Activated gamma-delta T cell treated with Interleukin-2 at 50 U/mL for 16 hours (primary cell): ENCODE results near the gene DNAL1.
A peak's percentile ranks its signal among the peaks of the same experiment; 100 is the strongest.

Experiments used
- DNase-seq: peaks from one replicate; pipeline ENCODE4 v3.0.0-alpha.2; 2020

Gene DNAL1

DNA sequence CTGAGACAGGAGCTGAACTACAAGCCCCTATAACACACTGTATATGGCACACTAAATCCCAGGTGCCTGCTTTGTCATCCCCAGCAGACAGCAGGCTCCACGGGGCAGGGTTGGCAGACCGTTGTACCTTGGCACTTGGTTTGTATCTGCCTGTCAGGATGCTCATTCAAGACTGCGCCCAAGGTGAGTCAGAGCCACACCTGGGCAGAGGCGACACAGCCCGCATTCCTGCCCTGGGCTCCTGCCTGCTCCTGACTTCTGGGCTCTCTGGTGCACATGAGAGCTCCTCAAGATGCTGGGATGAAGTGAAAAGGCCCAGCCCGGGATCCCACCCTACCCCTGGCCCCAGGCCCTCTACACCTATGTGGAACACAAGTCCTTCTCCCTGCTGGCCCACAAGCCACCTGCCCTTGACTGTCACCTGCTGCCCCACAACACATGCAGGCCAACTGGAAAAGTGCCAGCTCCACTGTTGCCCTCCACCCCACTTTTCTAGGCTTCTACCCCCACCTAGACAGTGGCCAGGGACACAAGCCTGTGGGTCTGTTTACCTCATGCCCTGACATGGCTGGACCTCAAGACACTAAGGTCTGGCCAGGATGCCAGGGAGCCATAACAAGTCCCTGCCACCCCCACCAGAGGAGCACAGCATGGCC, 100.2 kb downstream of the DNAL1 start:
- DNase-seq: no peak

DNA sequence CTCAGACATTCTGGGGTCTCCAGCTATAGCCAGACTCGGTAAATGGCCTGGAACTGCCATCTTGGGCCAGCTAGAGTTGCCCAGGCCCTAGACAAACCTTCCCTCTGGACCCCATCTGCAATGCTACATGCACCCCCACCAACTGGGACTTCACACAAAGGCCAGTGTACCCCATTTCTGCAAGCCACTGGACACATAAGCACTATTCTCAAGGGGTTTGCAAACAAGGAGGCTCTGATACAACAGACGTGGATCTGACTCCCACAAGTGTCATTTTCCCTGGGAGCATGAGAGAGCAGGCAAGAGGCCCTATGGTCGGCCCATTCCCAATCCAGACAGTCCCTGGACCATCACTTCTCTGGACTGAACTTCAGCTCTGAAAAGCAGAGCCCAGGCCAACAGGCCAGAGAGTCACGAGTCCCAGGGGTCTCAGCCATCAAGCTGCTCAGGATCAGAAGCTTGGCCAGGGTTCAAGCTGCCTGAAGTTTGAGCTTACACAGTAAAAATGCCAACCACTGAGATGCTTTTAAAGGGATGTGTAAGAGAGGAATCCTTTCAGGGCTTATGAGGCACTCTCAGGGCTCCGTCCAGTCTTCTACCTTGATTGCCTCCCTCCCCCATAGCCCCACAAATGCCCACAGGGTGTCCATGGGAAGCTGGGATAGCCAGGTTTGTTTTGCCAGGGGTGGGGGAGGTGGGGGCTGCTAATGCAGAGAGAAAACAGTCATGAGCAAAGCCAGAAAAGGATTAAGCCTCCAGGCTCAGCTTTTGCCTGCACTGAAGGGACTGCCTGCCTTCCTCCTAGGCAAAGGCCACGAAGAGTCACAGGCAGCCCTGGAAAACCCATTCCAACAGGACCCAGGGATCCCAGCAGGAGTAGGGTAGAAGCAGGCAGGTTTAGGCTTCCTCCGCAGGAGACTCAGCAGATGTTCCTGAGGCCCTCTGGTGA, 101.1 kb downstream of the DNAL1 start:
- DNase-seq: no peak

DNA sequence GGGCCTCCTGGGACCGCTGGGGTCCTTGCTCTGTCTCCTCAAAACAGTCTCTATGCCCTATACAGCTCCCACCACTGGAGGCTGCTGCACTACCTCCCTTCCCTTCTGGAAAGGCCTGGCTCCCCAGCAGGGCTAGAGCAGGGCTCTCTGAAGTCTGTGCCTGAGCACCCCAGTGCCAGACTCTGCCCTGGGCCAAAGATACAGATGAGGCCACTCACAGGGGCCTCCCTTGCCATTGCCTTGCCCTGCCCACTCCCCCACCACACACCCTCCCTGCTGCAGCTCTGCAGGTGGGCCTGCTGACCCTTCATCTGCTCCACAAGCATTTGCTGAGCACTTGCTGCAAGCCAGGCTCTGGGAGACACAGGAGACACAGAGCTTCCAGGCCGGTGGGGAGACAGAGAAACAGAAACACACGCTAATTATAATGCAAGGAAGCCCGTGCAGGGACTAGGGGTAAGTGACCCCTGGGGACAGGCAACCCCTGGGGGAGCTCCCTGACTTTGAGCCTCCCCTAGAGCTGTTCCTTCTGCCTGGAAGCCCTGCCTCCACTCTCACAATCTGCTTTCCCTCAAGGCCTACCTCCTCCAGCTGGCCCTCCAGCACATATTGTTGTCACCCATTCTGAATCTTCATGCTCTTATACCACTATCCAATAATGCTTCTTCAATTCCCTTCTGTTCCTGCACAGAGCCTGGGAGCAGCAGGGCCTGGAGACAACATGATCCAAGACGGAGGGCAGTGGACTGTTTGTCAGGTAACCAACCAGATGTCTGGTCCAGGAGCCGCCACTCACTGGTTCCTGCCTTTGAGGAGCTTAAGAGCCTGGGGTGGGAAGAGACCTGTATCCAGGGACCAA, 102.0 kb downstream of the DNAL1 start:
- no peak for DNase-seq

DNA sequence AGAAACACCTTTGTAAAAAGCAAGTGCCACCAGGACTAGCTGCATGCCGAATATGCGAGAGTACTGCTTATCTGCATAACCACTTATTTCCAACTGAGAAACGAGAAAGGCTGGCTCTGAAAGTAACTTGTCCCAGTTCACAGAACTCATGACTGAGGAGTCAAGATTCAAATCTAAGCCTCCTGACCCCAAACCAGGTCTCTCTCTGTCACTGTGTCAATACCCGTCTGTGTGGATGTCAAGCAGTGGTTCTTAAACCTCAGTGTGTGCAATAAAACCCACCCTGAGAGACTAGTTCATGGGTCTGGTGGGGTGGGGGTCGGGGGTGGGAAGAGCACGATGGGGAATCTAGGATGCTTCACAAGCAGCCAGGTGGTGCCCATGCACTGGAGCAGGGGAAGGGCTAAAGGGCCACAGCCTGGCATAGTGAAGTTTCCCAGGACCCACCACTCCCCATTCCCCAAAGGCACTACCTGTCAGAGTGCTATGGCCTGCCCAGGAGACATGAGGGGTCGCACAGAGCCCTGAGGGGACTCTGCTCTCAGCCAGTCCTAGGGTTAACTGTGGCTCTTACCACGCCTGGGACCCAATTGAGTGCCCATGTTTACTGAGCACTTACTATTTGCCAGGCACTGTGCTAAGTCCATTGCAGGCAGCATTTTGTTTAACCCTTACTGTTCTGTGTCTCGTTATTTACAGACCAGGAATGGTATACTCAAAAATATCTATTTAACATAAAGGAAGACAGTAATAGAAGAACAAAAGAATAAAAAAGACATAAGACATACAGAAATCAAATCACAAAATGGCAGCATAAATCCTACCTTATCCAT, 102.8 kb downstream of the DNAL1 start:
- no peak for DNase-seq

DNA sequence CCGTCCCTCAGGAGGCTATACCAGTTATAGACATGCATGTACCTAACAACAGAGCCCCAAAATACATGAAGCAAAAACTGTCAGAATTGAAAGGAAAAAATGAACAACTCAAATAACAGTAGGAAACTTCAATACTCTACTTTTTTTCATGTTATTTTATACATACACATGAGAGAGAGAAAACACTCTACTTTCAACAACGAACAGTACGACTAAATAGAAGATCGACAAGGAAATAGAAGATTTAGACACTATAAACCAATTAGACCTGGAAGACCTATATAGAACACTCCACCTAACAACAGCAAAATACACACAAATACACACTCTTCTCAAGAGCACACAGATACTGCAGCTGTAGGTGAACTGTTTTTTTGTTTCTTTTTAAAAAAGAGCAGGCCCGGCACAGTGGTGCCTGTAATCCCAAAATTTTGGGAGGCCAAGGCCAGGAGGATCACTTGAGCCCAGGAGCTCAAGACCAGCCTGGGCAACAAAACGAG, 104.1 kb downstream of the DNAL1 start:
- no peak for DNase-seq

DNA sequence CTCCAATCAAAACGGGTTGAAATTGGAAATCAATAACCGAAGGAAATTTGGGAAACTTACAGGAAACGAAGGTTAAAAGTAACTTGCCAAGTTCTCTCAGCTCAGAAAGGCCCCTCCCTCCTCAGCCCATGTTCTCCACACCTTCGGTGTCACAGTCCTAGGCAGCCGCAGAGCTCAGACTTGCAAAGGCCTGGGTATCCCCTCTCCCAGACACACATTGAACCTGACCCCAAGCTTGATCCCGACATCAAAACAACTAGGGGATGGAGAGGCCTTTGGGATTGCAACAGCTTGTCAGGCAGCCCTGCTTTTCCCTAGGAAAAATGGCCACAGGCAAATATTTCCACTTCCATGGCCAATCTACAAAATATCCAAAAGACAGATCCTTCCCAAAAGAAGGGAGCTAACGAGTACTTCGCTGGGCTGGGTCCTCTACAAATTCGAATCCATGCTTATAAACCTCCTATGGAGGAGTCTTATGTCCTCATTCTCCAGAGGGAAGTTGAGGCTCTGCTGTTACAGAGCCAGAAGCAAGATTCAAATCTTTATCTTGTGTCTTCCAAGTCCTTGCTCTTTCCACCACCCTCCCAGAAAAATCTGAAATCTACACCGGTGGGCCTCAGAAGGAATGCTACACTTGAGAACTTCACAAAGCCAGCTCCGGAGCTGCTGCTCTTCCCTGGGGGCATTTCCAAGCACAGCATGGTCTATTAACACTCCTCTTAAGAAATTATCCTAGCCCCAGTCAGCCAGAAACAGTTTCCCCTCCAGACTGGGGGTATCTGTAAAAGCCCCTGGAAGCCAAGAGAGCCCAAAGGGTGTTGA, 105.1 kb downstream of the DNAL1 start:
- DNase-seq: no peak

DNA sequence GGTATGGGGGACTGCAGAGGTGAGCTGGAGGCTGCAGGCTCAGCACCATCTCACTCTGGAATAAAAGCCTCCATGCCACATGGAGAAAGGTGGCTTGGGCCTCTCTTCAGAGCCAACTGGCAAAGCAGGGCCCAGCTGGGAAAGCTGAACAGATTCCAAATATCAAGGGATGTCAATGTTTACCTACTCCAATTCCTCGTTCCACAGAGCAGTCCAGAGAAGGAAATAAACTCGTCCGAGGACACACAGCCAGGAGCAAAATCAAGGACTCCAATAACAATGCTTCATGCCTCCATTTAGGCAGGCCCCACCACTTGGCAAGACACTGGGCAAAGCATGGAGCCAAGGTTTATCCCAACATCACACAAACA, 105.7 kb downstream of the DNAL1 start:
- no peak for DNase-seq

DNA sequence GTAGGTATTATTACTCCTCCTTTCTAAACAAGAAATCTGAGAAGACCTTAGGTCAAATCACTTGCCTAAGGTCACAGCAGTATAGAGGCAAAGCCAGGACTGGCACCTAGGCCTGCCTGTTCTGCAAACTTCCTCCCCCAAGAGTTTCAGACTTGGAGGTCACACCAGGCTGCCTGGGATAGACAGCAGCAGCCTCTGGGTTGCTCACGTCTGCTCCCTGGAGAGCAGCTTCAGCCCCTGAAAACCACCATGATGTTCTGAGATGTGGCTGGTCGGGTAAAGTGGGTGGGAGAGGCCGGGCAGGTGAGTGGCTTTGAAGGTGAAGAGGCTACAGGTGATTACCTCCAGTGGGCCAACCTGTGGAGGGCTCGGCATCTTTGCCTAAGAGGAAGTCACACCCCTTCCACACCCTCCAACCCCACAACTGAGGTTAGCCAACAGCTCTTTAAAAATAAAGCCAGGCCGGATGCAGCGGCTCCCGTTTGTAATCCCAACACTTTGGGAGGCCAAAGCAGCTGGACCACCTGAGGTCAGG, 106.4 kb downstream of the DNAL1 start:
- no peak for DNase-seq

DNA sequence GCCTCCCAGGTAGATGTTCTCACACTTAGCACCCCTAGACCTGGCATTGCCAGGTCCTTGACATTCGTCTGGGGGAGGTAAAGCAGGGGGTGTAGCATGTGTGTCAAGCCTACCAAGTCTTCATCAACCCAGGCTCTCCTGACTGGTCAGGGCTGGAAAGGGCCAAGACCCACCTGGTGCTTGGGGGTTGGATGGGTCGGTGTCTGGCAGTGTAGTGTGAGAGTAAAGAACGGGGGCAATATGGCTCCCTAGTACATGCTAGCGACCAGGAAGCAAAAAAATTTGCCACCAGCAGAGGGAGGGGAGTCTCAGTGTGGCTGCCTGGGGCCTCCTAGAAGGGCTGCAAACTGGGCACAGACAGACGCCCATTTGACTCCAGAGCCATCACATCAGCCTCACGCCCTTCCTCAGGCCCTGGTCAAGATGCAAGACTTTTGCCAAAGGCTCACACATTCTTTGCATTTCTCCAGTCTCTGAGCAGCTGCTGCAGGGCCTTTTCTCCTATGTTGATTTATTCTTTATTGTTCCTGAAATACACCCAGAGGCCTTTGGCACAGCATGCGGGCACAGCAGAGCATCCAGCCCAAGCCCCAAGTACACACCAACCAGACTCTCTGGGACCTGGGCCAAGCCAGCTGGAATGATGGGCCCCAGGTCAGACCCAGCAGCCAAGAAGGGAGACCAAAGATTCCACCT, 107.7 kb downstream of the DNAL1 start:
- peak; percentile 52 for DNase-seq
